ENCODE data around the gene DEFB114.

DNA sequence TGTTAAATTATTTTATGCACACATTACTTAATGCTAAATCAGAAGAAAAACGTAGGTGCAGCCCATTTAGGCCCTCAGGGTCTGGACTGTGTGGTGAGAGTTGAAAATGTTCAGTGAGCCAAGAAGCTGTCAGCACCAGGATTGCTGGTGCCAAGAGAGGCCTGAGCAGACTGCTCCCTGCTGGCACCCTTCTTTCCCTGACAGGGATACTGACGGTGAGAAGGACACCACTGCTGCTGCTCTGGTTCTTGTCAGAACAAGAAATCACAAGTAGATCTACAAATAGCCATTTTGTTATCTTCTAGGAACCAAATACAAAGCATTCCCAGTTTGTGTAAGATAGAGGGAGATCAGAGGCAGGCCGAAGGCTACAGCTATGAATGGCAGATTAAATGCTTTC lies 48.9 kb downstream of the DEFB114 start:
- TF ChIP-seq POLR2A (IDR thresholded peaks at IDR 0.05; ENCODE audit: low read length) = no peak
- TF ChIP-seq, protein P1, sequence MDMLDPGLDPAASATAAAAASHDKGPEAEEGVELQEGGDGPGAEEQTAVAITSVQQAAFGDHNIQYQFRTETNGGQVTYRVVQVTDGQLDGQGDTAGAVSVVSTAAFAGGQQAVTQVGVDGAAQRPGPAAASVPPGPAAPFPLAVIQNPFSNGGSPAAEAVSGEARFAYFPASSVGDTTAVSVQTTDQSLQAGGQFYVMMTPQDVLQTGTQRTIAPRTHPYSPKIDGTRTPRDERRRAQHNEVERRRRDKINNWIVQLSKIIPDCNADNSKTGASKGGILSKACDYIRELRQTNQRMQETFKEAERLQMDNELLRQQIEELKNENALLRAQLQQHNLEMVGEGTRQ (IDR thresholded peaks at IDR 0.05) = no peak
- TF ChIP-seq, protein P2, sequence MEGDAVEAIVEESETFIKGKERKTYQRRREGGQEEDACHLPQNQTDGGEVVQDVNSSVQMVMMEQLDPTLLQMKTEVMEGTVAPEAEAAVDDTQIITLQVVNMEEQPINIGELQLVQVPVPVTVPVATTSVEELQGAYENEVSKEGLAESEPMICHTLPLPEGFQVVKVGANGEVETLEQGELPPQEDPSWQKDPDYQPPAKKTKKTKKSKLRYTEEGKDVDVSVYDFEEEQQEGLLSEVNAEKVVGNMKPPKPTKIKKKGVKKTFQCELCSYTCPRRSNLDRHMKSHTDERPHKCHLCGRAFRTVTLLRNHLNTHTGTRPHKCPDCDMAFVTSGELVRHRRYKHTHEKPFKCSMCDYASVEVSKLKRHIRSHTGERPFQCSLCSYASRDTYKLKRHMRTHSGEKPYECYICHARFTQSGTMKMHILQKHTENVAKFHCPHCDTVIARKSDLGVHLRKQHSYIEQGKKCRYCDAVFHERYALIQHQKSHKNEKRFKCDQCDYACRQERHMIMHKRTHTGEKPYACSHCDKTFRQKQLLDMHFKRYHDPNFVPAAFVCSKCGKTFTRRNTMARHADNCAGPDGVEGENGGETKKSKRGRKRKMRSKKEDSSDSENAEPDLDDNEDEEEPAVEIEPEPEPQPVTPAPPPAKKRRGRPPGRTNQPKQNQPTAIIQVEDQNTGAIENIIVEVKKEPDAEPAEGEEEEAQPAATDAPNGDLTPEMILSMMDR (IDR thresholded peaks at IDR 0.05) = no peak
- no peak for TF ChIP-seq MAFK (IDR thresholded peaks at IDR 0.05; ENCODE audit: partially characterized antibody)
- TF ChIP-seq, protein P3, sequence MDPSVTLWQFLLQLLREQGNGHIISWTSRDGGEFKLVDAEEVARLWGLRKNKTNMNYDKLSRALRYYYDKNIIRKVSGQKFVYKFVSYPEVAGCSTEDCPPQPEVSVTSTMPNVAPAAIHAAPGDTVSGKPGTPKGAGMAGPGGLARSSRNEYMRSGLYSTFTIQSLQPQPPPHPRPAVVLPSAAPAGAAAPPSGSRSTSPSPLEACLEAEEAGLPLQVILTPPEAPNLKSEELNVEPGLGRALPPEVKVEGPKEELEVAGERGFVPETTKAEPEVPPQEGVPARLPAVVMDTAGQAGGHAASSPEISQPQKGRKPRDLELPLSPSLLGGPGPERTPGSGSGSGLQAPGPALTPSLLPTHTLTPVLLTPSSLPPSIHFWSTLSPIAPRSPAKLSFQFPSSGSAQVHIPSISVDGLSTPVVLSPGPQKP (IDR thresholded peaks at IDR 0.05; ENCODE audit: low read depth, low read length) = no peak
- TF ChIP-seq NPAS2 (CRISPR knock-in tag; IDR thresholded peaks at IDR 0.05; ENCODE audit: borderline replicate concordance) = no peak
- TF ChIP-seq KDM1A (IDR thresholded peaks at IDR 0.05; ENCODE audit: low read depth) = no peak
- TF ChIP-seq CHD4 (IDR thresholded peaks at IDR 0.05; ENCODE audit: borderline replicate concordance) = no peak
- TF ChIP-seq, protein P4, sequence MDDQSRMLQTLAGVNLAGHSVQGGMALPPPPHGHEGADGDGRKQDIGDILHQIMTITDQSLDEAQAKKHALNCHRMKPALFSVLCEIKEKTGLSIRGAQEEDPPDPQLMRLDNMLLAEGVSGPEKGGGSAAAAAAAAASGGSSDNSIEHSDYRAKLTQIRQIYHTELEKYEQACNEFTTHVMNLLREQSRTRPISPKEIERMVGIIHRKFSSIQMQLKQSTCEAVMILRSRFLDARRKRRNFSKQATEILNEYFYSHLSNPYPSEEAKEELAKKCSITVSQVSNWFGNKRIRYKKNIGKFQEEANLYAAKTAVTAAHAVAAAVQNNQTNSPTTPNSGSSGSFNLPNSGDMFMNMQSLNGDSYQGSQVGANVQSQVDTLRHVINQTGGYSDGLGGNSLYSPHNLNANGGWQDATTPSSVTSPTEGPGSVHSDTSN (IDR thresholded peaks at IDR 0.05) = no peak
- TF ChIP-seq EHMT2 (IDR thresholded peaks at IDR 0.05; ENCODE audit: low read depth) = no peak
